Measurements from ENCODE around the gene RUFY4.
"Not testable (repeated sequence)": the region's sequence is repeated elsewhere in the genome, so short reads cannot be mapped to it uniquely, and the experiment has no call there.

RUFY4 gene

GRCh38 chr2:218039171-218039570 is 29.9 kb upstream of the RUFY4 start:
- TF ChIP-seq CTCF (conservative IDR thresholded peaks at IDR 0.05): no peak
- H3K27ac ChIP-seq: no peak overlapping the region

GRCh38 chr2:218040883-218041282 is 28.2 kb upstream of the RUFY4 start:
- no peak for TF ChIP-seq CTCF (conservative IDR thresholded peaks at IDR 0.05)
- no peak overlapping the region for H3K27ac ChIP-seq

- H3K27ac ChIP-seq: no peak overlapping the region
- no peak for TF ChIP-seq CTCF (conservative IDR thresholded peaks at IDR 0.05)
These were observed 27.5 kb upstream of the RUFY4 start for GRCh38 chr2:218041302-218042168.

- TF ChIP-seq CTCF (conservative IDR thresholded peaks at IDR 0.05): no peak
- no peak overlapping the region for H3K27ac ChIP-seq
These were observed 26.0 kb upstream of the RUFY4 start for GRCh38 chr2:218043100-218043499.

- no peak overlapping the region for H3K27ac ChIP-seq
- no peak for TF ChIP-seq CTCF (conservative IDR thresholded peaks at IDR 0.05)
These were observed 25.3 kb upstream of the RUFY4 start for GRCh38 chr2:218043701-218044109.

- not testable (repeated sequence) for H3K27ac ChIP-seq
These were observed 24.5 kb upstream of the RUFY4 start for GRCh38 chr2:218044599-218044998.

- no peak overlapping the region for H3K27ac ChIP-seq
- TF ChIP-seq CTCF (conservative IDR thresholded peaks at IDR 0.05): no peak
These were observed 22.8 kb upstream of the RUFY4 start for GRCh38 chr2:218046238-218046637.

GRCh38 chr2:218047536-218048225 is 21.4 kb upstream of the RUFY4 start:
- TF ChIP-seq CTCF (conservative IDR thresholded peaks at IDR 0.05): no peak

More at GRCh38 chr2:218047536-218048225, 21.4 kb upstream of the RUFY4 start:
- H3K27ac ChIP-seq: no peak overlapping the region
